ENCODE data around the gene FXR2. TPM values are rescaled to one million over a fixed set of nuclear protein-coding genes. Genes with fewer than 3 reads are reported as not detected.

The FXR2 gene
- total RNA-seq, 1 experiment from 2014 or later: 35.1 TPM

DNA sequence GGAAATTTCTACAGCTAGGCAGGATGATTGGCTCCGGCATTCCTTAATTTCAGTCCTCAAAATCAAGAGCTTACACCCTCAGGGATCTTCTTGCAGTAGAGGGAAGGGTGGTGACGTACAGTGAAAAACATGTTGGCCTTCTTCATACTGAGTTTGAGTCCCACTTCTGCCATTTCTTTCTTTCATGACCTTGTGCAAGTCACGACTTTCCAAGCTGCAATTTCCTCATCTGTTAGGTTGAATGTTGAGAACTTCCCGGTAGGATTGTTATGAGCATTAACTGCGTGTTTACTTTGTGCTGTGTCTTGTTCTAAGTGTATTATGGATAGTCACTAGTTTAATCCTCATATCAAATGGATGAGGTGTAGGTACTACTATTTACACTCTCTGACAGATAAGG, 45.1 kb downstream of the FXR2 start:
- H3K9me3 Mint-ChIP-seq: no peaks in the 10 kb centered on the region
- H3K4me3 Mint-ChIP-seq: no peak overlapping the region
- no peak for DNase-seq (ENCODE audit: low spot score)
- no peak for ATAC-seq
- peaks cover 65% of the 10 kb centered on the region for H3K36me3 Mint-ChIP-seq
- H3K27me3 Mint-ChIP-seq (ENCODE audit: low read depth): no peaks in the 10 kb centered on the region
- TF ChIP-seq ETV6 (CRISPR knock-in tag; IDR thresholded peaks at IDR 0.05): no peak
- TF ChIP-seq, protein P1, sequence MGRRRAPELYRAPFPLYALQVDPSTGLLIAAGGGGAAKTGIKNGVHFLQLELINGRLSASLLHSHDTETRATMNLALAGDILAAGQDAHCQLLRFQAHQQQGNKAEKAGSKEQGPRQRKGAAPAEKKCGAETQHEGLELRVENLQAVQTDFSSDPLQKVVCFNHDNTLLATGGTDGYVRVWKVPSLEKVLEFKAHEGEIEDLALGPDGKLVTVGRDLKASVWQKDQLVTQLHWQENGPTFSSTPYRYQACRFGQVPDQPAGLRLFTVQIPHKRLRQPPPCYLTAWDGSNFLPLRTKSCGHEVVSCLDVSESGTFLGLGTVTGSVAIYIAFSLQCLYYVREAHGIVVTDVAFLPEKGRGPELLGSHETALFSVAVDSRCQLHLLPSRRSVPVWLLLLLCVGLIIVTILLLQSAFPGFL (CRISPR knock-in tag; IDR thresholded peaks at IDR 0.05; ENCODE audit: borderline replicate concordance): no peak
- CTCF ChIA-PET: interaction anchor here (0.6 to 3.4 kb wide), 4 partner anchors 9 to 44 kb away, joined by 3 to 22 read pairs (median 3); partner anchors contain the start of gene SOX15
- H3K4me1 Mint-ChIP-seq: peaks cover 19% of the 10 kb centered on the region
- no peak overlapping the region for H3K27ac Mint-ChIP-seq
- POLR2A ChIA-PET: interaction anchor here (0.6 kb wide), 1 partner anchor 54 kb away, joined by 6 read pairs; no protein-coding TSS in a partner anchor

DNA sequence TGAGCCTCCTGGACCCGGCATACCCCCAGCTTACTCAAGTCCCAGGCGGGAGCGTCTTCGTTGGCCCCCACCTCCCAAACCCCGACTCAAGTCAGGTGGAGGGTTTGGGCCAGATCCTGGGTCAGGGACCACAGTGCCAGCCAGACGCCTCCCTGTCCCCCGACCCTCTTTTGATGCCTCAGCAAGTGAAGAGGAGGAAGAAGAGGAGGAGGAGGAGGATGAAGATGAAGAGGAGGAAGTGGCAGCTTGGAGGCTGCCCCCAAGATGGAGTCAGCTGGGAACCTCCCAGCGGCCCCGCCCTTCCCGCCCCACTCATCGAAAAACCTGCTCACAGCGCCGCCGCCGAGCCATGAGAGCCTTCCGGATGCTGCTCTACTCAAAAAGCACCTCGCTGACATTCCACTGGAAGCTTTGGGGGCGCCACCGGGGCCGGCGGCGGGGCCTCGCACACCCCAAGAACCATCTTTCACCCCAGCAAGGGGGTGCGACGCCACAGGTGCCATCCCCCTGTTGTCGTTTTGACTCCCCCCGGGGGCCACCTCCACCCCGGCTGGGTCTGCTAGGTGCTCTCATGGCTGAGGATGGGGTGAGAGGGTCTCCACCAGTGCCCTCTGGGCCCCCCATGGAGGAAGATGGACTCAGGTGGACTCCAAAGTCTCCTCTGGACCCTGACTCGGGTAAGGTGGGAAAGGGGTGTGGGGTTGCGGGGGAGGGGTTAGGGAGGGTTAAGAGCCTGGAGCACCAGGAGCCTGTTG, 51.4 kb downstream of the FXR2 start:
- H3K9me3 Mint-ChIP-seq: no peaks in the 10 kb centered on the region
- peak overlapping the region; percentile 94 for H3K4me3 Mint-ChIP-seq
- ChIA-PET CTCF (interaction anchor here (3.5 kb wide), 1 partner anchor 124 kb away, joined by 29 read pairs; the partner anchor contains the start of genes TP53 and WRAP53), POLR2A (no interaction called here)
- no peak for DNase-seq (ENCODE audit: low spot score)
- no peaks in the 10 kb centered on the region for H3K27me3 Mint-ChIP-seq (ENCODE audit: low read depth)
- H3K4me1 Mint-ChIP-seq: peaks cover 34% of the 10 kb centered on the region
- TF ChIP-seq, protein P2, sequence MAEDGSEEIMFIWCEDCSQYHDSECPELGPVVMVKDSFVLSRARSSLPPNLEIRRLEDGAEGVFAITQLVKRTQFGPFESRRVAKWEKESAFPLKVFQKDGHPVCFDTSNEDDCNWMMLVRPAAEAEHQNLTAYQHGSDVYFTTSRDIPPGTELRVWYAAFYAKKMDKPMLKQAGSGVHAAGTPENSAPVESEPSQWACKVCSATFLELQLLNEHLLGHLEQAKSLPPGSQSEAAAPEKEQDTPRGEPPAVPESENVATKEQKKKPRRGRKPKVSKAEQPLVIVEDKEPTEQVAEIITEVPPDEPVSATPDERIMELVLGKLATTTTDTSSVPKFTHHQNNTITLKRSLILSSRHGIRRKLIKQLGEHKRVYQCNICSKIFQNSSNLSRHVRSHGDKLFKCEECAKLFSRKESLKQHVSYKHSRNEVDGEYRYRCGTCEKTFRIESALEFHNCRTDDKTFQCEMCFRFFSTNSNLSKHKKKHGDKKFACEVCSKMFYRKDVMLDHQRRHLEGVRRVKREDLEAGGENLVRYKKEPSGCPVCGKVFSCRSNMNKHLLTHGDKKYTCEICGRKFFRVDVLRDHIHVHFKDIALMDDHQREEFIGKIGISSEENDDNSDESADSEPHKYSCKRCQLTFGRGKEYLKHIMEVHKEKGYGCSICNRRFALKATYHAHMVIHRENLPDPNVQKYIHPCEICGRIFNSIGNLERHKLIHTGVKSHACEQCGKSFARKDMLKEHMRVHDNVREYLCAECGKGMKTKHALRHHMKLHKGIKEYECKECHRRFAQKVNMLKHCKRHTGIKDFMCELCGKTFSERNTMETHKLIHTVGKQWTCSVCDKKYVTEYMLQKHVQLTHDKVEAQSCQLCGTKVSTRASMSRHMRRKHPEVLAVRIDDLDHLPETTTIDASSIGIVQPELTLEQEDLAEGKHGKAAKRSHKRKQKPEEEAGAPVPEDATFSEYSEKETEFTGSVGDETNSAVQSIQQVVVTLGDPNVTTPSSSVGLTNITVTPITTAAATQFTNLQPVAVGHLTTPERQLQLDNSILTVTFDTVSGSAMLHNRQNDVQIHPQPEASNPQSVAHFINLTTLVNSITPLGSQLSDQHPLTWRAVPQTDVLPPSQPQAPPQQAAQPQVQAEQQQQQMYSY (CRISPR knock-in tag; IDR thresholded peaks at IDR 0.05): no peak
- TF ChIP-seq ZNF396 (CRISPR knock-in tag; IDR thresholded peaks at IDR 0.05; ENCODE audit: borderline replicate concordance): no peak
- no peak for TF ChIP-seq JUN (CRISPR knock-in tag; IDR thresholded peaks at IDR 0.05)
- TF ChIP-seq, protein P3, sequence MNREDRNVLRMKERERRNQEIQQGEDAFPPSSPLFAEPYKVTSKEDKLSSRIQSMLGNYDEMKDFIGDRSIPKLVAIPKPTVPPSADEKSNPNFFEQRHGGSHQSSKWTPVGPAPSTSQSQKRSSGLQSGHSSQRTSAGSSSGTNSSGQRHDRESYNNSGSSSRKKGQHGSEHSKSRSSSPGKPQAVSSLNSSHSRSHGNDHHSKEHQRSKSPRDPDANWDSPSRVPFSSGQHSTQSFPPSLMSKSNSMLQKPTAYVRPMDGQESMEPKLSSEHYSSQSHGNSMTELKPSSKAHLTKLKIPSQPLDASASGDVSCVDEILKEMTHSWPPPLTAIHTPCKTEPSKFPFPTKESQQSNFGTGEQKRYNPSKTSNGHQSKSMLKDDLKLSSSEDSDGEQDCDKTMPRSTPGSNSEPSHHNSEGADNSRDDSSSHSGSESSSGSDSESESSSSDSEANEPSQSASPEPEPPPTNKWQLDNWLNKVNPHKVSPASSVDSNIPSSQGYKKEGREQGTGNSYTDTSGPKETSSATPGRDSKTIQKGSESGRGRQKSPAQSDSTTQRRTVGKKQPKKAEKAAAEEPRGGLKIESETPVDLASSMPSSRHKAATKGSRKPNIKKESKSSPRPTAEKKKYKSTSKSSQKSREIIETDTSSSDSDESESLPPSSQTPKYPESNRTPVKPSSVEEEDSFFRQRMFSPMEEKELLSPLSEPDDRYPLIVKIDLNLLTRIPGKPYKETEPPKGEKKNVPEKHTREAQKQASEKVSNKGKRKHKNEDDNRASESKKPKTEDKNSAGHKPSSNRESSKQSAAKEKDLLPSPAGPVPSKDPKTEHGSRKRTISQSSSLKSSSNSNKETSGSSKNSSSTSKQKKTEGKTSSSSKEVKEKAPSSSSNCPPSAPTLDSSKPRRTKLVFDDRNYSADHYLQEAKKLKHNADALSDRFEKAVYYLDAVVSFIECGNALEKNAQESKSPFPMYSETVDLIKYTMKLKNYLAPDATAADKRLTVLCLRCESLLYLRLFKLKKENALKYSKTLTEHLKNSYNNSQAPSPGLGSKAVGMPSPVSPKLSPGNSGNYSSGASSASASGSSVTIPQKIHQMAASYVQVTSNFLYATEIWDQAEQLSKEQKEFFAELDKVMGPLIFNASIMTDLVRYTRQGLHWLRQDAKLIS (CRISPR knock-in tag; IDR thresholded peaks at IDR 0.05; ENCODE audit: borderline replicate concordance): no peak
- no peak for TF ChIP-seq SP1 (CRISPR knock-in tag; conservative IDR thresholded peaks at IDR 0.05)
- no peak for TF ChIP-seq NFYB (CRISPR knock-in tag; conservative IDR thresholded peaks at IDR 0.05; ENCODE audit: low read depth)
- no peak for TF ChIP-seq RORB (CRISPR knock-in tag; IDR thresholded peaks at IDR 0.05)
- no peak for TF ChIP-seq PRRX2 (CRISPR knock-in tag; IDR thresholded peaks at IDR 0.05)
- TF ChIP-seq, protein P4, sequence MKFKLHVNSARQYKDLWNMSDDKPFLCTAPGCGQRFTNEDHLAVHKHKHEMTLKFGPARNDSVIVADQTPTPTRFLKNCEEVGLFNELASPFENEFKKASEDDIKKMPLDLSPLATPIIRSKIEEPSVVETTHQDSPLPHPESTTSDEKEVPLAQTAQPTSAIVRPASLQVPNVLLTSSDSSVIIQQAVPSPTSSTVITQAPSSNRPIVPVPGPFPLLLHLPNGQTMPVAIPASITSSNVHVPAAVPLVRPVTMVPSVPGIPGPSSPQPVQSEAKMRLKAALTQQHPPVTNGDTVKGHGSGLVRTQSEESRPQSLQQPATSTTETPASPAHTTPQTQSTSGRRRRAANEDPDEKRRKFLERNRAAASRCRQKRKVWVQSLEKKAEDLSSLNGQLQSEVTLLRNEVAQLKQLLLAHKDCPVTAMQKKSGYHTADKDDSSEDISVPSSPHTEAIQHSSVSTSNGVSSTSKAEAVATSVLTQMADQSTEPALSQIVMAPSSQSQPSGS (CRISPR knock-in tag; IDR thresholded peaks at IDR 0.05; ENCODE audit: borderline replicate concordance, low read depth): no peak
- TF ChIP-seq GRHL2 (CRISPR knock-in tag; IDR thresholded peaks at IDR 0.05; ENCODE audit: insufficient replicate concordance, severe bottlenecking): no peak
- TF ChIP-seq, protein P5, sequence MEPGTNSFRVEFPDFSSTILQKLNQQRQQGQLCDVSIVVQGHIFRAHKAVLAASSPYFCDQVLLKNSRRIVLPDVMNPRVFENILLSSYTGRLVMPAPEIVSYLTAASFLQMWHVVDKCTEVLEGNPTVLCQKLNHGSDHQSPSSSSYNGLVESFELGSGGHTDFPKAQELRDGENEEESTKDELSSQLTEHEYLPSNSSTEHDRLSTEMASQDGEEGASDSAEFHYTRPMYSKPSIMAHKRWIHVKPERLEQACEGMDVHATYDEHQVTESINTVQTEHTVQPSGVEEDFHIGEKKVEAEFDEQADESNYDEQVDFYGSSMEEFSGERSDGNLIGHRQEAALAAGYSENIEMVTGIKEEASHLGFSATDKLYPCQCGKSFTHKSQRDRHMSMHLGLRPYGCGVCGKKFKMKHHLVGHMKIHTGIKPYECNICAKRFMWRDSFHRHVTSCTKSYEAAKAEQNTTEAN (CRISPR knock-in tag; IDR thresholded peaks at IDR 0.05): no peak
- TF ChIP-seq, protein P6, sequence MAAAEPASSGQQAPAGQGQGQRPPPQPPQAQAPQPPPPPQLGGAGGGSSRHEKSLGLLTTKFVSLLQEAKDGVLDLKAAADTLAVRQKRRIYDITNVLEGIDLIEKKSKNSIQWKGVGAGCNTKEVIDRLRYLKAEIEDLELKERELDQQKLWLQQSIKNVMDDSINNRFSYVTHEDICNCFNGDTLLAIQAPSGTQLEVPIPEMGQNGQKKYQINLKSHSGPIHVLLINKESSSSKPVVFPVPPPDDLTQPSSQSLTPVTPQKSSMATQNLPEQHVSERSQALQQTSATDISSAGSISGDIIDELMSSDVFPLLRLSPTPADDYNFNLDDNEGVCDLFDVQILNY (CRISPR knock-in tag; IDR thresholded peaks at IDR 0.05): no peak
- TF ChIP-seq JAZF1 (CRISPR knock-in tag; IDR thresholded peaks at IDR 0.05): no peak
- H3K27ac Mint-ChIP-seq: no peak overlapping the region
- peaks cover 36% of the 10 kb centered on the region for H3K36me3 Mint-ChIP-seq
- no peak for ATAC-seq
